AG04450 (cell line): Measurements from ENCODE around the gene TMEM198. TPM values are rescaled to one million over a fixed set of nuclear protein-coding genes. Genes with fewer than 3 reads are reported as not detected.

ENCODE experiments used
- CTCF ChIA-PET: fragments of 300-600, 350-600 bp; formaldehyde crosslinking; extraction: SDS; loops from one replicate; lab custom pipeline; 2022; ENCODE audit warnings: antibody characterized with exemption, inconsistent platforms; lab: Charles Lee
- POLR2A ChIA-PET: fragments of 350-600 bp; formaldehyde crosslinking; extraction: SDS; loops from one replicate; lab custom pipeline; 2021; ENCODE audit warnings: antibody characterized with exemption, inconsistent platforms; lab: Yijun Ruan, JAX
- DNase-seq: peaks from one replicate; pipeline ENCODE4 v3.0.0-alpha.2; 2011; ENCODE audit warnings: low read depth, low spot score
- H3K27ac ChIP-seq: one replicate; pipeline ENCODE4 v1.5.1; 2012; ENCODE audit warnings: low read depth, low read length, control low read depth
- H3K27me3 ChIP-seq: one replicate; pipeline ENCODE4 v1.6.0; 2012; ENCODE audit warnings: low read length; ENCODE audit not compliant: control insufficient read depth, insufficient read depth
- H3K4me3 ChIP-seq: 2 replicates; pipeline ENCODE4 v1.5.1; 2011; ENCODE audit warnings: mild to moderate bottlenecking, low read depth, low read length, control low read depth
- H3K9me3 ChIP-seq: 2 replicates; pipeline ENCODE4 v1.5.1; 2012; ENCODE audit warnings: low read length; ENCODE audit not compliant: control insufficient read depth, insufficient read depth
- polyA plus RNA-seq: library from polyadenylated mRNA; depleted of rRNA; stranded (reverse); fragments of >200 nt; gene quantifications from 2 replicates; pipeline ENCODE4 v1.2.3, GENCODE V29; 2011
- TF ChIP-seq, protein P1 (sequence below): IDR thresholded peaks from 2 replicates; pipeline ENCODE4 v1.5.1; 2011; ENCODE audit warnings: low read depth, low read length, control low read depth, inconsistent platforms

TMEM198 gene
- polyA plus RNA-seq, 1 experiment, result 0.83 TPM

GRCh38 chr2:219545943-219546352 is 2.1 kb downstream of the TMEM198 start:
- H3K9me3 ChIP-seq, result no peaks in the 10 kb centered on the region; the same call in 1 of the 2 replicates
- CTCF ChIA-PET, result interaction anchor here (1.0 to 4.4 kb wide), 2 partner anchors 14 to 25 kb away, joined by 3 to 30 read pairs; partner anchors contain the start of gene OBSL1
- DNase-seq, result no peak
- no peak overlapping the region for H3K27ac ChIP-seq
- TF ChIP-seq, protein P1, sequence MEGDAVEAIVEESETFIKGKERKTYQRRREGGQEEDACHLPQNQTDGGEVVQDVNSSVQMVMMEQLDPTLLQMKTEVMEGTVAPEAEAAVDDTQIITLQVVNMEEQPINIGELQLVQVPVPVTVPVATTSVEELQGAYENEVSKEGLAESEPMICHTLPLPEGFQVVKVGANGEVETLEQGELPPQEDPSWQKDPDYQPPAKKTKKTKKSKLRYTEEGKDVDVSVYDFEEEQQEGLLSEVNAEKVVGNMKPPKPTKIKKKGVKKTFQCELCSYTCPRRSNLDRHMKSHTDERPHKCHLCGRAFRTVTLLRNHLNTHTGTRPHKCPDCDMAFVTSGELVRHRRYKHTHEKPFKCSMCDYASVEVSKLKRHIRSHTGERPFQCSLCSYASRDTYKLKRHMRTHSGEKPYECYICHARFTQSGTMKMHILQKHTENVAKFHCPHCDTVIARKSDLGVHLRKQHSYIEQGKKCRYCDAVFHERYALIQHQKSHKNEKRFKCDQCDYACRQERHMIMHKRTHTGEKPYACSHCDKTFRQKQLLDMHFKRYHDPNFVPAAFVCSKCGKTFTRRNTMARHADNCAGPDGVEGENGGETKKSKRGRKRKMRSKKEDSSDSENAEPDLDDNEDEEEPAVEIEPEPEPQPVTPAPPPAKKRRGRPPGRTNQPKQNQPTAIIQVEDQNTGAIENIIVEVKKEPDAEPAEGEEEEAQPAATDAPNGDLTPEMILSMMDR, result no peak
- POLR2A ChIA-PET, result no interaction called here
- no peak overlapping the region for H3K4me3 ChIP-seq
- no peaks in the 10 kb centered on the region for H3K27me3 ChIP-seq

DNA sequence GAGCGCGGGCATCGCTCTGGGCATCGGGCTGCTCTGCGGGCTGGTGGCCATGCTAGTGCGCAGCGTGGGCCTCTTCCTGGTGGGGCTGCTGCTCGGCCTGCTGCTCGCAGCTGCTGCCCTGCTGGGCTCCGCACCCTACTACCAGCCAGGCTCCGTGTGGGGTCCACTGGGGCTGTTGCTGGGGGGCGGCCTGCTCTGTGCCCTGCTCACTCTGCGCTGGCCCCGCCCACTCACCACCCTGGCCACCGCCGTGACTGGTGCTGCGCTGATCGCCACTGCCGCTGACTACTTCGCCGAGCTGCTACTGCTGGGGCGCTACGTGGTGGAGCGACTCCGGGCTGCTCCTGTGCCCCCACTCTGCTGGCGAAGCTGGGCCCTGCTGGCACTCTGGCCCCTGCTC is 3.8 kb downstream of the TMEM198 start:
- POLR2A ChIA-PET, result no interaction called here
- TF ChIP-seq, protein P1, result no peak
- no peak overlapping the region for H3K4me3 ChIP-seq
- no peaks in the 10 kb centered on the region; the same call in 1 of the 2 replicates for H3K9me3 ChIP-seq
- DNase-seq, result no peak
- H3K27me3 ChIP-seq, result no peaks in the 10 kb centered on the region
- no peak overlapping the region for H3K27ac ChIP-seq
- CTCF ChIA-PET, result interaction anchor here (2.8 kb wide), 1 partner anchor 13 kb away, joined by 18 read pairs; no protein-coding TSS in a partner anchor

GRCh38 chr2:219548990-219549389 is 5.2 kb downstream of the TMEM198 start:
- POLR2A ChIA-PET, result interaction anchor here (0.6 kb wide), 1 partner anchor 664 kb away, joined by 3 read pairs; no protein-coding TSS in a partner anchor
- CTCF ChIA-PET, result interaction anchor here (0.5 to 2.8 kb wide), 4 partner anchors 11 to 91 kb away, joined by 3 to 18 read pairs (median 4); no protein-coding TSS in a partner anchor

DNA sequence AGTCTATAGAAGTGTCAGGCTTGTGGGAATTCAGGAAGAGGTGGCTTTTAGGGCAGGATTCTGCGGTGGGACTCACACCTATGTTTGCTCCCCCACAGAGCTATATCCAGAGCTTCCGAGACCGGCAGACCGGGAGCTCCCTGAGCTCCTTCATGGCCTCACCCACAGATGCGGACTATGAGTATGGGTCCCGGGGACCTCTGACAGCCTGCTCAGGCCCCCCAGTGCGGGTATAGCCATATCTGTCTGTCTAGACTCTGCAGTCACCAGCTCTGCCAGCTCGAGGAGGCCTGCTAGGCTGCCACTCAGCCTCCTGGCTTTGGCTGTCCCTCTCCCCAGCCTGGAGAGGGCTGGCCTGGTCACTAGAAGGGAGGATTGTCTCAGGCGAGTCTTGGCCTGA is 5.8 kb downstream of the TMEM198 start:
- no peak for DNase-seq
- ChIA-PET POLR2A (interaction anchor here (0.6 kb wide), 1 partner anchor 663 kb away, joined by 3 read pairs; no protein-coding TSS in a partner anchor), CTCF (interaction anchor here (0.5 to 2.8 kb wide), 3 partner anchors 11 to 90 kb away, joined by 3 to 18 read pairs (median 4); no protein-coding TSS in a partner anchor)
- no peak overlapping the region for H3K4me3 ChIP-seq
- TF ChIP-seq, protein P1, result no peak
- H3K9me3 ChIP-seq, result no peaks in the 10 kb centered on the region; the same call in 1 of the 2 replicates
- no peak overlapping the region for H3K27ac ChIP-seq
- peaks cover 4% of the 10 kb centered on the region for H3K27me3 ChIP-seq

More at GRCh38 chr2:219548990-219549389, 5.2 kb downstream of the TMEM198 start:
- no peak overlapping the region for H3K27ac ChIP-seq
- no peak for DNase-seq
- peaks cover 4% of the 10 kb centered on the region for H3K27me3 ChIP-seq
- no peak overlapping the region for H3K4me3 ChIP-seq
- TF ChIP-seq, protein P1, result no peak
- H3K9me3 ChIP-seq, result no peaks in the 10 kb centered on the region; the same call in 1 of the 2 replicates
